Stimulated activated CD8-positive, alpha-beta memory T cell treated with anti-CD3 and anti-CD28 coated beads, Interleukin-7, amount 100 ng/mL, for 4 hours (primary cell): ENCODE measurements around the gene CMIP.

Source experiments
- DNase-seq, 2 donors: peaks; one replicate each; pipeline ENCODE4 v3.0.0-alpha.2; 2020; ENCODE audit warnings: low read depth in 2 of 2

The CMIP gene

GRCh38 chr16:81715358-81716196 lies 271.0 kb downstream of the CMIP start:
- DNase-seq = no peak

DNA sequence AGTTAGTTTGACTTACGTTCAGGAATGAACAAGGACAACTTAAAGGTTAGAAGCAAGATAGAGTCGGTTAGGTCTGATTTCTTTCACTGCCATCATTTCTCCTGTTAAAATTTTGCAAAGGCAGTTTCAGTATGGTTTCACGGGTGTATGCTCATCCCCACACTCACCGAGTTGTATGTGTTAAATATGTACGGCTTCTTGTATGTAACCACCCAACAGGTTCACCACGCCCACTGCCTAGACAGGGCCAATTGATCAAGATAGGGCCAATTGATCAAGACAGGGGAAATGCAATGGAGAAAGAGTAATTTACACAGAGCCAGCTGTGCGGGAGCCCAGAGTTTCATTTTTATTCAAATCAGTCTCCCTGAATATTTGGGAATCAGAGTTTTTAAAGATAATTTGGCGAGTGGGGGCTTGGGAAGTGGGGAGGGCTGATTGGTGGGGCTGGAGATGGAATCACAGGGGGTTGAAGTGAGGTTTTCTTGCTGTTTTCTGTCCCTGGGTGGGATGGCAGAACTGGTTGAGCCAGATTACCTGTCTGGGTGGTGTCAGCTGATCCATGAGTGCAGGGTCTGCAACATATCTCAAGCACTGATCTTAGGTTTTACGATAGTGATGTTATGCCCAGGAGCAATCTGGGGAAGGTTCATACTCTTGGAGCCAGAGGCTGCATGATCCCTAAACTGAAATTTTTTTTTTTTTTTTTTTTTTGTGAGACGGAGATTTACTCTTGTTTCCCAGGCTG lies 272.0 kb downstream of the CMIP start:
- no peak for DNase-seq

DNA sequence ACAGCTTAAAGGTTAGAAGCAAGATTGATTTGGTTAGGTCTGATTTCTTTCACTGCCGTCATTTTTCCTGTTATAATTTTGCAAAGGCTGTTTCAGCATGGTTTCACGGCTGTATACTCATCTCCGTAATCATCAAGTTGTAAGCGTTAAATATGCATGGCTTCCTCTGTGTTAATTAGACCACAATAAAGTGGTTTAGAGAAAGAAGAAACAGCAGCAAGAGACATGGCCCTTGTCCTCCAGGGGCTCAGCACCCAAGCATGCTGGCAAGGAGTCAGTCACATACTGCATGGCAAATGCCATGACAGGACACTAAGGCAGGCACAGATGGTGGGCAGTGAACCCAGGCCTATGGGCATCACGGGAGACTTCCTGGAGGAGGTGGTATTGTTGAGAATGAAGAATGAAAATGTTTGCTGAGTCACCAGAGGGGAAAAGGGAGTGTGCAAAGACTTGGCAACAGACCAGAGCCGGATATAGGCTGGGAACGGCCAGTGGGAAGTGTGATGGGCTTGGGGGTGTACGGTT lies 273.1 kb downstream of the CMIP start:
- no peak for DNase-seq

- DNase-seq = no peak
Observed at GRCh38 chr16:81718637-81719036, 274.0 kb downstream of the CMIP start.

DNA sequence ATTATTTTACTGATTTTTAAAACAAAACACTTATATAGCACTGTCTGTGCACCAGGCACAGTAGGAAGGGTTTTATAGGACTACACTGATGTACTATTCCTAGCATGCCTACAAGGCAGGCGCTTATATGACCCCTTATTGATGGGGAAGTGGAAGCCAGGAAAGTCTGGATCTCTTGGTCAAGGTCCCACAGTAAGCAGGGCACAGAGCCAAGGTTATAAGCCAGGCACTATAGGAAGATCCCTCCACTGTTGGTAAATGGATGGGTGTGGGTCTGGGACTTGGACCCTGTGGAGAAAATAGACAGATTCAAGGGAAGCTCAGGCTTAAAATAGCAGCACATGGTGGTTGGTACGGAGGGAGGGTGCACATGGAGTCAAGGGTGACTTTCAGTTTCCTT lies 275.4 kb downstream of the CMIP start:
- no peak for DNase-seq

GRCh38 chr16:81720973-81721906 lies 276.6 kb downstream of the CMIP start:
- DNase-seq = no peak

DNA sequence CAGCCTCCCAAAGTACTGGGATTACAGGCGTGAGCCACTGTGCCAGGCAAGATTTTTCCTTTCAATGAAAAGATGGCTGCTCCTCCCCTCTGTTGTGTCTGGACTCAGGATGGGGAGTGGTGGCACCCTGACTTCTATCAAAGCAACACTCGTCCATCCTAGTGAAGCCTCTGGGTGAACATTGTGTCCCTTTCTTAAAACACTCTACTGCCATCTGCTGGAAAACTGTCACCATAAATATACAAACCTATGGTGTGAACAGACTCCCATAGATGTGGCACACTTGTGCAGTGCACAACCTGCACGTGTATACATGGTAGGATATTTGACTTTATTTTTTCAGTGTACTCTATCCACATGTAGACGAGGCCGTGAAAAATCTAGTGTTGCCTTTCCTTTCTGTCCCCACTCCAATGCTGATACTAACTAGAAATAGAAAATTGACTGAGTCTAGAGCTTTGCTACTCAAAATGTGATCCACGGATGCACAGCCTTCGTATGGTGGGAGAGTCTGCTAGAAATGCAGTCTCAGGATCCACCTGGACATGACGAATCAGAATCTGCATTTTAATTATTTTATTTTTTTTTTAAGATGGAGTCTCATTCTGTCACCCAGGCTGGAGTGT lies 278.6 kb downstream of the CMIP start:
- DNase-seq = no peak

DNA sequence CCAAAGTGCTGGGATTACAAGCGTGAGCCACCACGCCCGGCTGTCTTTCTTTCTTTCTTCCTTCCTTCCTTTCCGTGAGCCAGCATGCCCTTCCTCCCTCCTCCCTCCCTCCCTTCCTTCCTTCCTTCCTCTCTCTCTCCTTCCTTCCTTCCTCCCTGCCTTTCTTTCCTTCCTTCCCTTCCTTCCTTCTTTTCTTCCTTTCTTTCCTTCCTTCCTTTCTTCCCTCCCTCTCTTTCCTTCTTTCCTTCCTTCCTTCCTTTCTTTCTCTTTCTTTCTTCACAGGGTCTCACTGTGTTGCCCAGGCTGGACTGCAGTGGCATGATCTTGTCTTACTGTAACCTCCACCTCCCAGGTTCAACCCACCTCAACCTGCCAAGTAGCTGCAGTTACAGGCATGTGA lies 283.8 kb downstream of the CMIP start:
- DNase-seq = no peak

GRCh38 chr16:81729451-81729850 lies 284.8 kb downstream of the CMIP start:
- no peak for DNase-seq

- DNase-seq = peak; percentile 19 to 40
Observed at GRCh38 chr16:81730090-81731051, 285.8 kb downstream of the CMIP start.

DNA sequence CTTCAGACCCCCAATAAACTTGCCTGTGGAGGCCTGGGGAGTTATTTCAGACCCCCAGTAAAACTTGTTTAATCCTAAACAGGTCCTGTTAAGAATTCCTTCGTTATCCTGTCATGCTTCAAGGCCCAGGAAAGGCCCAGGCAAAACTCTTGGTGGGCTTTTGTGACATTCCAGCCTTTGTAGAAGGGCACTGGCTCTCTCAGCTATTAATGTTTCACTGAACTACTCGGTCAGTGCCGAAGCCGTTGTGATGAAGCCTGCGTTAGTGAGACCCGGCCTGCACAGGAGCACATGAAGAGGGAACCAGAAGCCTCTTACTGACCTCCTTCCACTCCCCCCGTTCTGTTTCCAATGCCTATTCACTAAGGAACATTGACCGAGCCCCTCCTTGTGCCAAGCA lies 287.0 kb downstream of the CMIP start:
- DNase-seq = no peak

DNA sequence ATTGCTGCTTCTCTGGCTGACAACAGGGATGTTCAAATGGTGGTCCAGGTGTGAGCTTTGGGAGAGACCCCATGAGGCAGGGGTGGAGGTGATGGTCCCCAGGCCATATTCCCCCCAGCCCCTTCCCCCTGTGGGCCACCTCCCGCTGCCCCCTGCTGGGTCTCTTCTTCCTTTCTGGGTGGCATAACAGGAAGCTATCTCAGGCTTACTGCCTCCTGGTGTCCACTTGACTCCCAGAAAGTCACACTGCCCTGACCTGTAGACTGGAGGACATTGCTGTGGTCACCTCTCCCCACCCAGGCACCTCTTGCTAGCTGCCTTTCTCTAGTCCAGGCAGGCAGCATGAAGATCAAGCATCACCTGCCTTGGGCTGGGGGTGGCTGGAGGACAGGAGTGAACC lies 288.1 kb downstream of the CMIP start:
- no peak for DNase-seq

GRCh38 chr16:81733295-81733694 lies 288.7 kb downstream of the CMIP start:
- DNase-seq = no peak

GRCh38 chr16:81734632-81735434 lies 290.2 kb downstream of the CMIP start:
- no peak for DNase-seq

DNA sequence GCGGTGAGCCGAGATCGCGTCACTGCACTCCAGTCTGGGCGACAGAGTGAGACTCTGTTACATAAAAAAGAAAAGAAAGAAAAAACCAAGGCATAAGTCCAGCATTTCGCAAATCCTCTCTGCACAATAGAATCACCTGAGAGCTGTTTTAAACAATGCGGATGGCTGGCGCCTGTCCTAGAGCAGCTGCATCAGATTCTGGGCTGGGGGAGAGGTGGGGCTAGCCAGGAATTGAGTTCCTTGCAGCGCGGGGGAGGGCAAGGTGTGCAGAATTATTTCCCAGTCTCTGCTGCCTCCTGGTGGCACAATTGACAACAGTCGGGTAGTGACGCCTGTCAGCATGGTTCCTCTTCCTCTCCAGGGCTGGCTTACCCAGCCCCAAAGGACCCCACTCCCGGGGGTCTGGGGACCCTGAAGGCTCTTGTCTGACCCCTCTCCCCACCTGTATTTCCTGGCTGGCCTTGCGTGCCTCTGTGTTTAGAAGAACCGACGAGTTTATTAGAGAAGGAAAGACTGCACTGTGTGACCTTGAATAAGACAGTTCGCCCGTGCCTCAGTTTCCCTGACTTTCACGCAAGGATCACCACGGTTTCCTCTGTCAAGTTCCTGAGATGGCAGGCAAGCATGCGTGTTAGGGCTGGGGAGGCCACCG lies 293.4 kb downstream of the CMIP start:
- DNase-seq = peak; percentile 68 to 75

- no peak for DNase-seq
Observed at GRCh38 chr16:81738783-81739496, 294.3 kb downstream of the CMIP start.

DNA sequence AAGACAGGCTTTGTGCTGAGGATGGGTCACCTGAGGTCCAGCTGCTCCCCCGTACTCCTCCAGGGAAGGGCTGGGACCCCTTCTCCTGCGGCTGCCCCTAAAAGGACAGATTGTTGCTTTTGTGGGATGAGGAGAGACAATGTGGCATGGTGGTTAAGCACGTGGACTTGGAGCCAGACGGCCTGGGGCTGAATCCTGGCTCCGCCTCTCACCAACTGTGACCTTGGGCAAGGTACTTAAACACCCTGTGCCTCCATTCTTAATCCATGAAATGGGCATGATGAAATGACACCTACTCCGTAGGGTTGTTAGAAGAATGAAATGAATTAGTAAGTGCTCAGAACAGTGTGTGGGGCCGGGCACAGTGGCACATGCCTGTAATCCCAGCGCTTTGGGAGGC lies 294.9 kb downstream of the CMIP start:
- DNase-seq = no peak

DNA sequence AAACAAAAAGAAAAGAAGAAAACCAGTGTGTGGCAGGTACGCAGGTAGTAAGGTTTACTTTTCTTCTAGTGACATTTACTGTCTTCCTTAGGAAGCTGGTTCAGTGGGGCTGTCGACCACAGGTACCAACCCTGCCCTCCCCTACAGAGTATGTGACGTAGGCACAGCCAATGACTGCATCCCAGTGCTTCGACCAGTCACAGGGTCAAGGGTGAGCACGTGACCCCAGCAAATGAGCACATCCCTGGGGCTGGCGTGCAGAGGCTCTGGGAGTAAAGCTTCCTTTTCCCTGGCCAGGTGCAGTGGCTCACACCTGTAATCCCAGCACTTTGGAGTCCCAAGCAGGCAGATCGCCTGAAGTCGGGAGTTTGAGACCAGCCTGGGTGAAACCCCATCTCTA lies 295.6 kb downstream of the CMIP start:
- no peak for DNase-seq
